Activated T-helper 9 cell treated with anti-CD3 and anti-CD28 coated beads, Interleukin-2, amount 50 U/mL, for 16 hours (primary cell): ENCODE data around the gene SCT.
A peak's percentile ranks its signal among the peaks of the same experiment; 100 is the strongest.

ENCODE experiments used
- DNase-seq: peaks from one replicate; pipeline ENCODE4 v3.0.0-alpha.2; 2020; ENCODE audit warnings: low read depth

SCT gene

DNA sequence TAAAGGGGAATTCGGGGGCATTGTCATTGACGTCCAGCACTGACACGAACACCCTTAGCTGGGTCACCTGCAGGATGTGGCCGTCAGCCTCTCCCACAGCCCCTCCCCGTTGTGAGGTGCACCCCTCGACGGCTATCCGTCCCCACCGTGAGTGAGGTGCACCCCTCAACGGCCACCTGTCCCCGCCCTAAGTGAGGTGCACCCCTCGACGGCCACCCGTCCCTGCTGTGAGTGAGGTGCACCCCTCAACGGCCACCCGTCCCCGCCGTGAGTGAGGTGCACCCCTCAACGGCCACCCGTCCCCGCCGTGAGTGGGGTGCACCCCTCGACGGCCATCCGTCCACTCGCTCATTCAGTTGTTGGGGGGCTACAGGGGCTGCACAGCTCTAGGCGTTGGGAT is 5.1 kb downstream of the SCT start:
- no peak for DNase-seq

DNA sequence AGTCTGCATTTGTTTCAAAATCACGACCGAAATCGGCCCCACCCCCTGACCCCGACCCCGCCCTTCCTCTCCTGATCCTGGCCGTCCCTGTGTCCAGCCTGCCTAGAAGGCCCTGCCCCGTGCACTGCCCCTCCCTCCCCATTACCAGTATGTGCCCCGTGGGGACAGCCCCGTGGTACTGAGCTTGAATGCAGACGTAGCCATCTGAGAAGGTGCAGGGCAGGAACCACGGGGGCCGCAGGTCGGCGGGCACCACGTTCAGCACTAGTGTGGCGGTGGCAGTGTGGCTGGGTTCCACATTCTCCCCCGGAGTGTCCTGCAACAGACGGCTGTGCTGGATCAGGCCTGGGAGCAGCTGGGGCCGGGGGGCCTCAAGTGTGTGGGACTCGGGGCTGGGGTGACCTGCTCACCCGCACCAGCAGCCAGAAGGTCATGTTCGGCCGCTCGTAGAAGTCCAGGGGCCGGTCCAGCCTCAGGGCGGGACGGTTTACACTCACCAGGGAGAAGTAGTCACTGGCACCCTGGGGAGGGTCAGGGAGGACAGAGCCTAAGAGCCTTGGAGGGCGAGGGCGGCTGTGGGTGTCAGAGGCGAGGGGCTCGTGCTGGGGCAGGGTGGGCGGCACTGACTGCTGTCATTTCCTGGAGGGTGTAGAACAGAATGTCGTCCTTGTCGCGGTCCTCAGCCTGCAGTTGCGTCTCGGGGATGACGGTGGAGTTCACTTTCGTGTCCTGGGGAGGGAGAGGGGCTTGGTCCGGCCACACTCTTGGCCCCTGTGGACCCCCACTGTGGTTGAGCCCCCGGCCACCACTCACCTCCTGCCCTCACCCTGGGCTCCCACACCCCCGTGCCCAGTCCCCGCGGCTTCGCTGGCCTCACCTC is 5.8 kb downstream of the SCT start:
- DNase-seq = no peak

DNA sequence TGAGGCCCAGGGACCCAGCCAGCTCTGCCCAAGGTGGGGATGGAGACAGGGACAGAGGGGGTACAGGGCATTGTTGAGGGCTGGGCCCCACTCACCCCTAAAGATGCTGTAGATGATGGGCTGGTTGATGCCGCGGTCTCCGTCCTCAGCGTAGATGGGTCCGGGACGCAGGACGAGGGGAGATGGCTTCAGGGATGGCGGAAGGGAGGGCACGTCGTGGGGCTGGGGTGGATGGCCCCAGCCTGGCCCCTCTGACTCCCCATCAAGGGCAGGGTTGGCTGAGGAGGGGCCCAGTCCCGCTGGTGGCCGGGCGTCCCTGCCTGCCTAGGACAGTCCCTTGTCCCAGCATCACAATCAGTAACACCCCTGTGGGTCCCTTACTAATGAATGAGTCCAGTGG is 6.8 kb downstream of the SCT start:
- no peak for DNase-seq

DNA sequence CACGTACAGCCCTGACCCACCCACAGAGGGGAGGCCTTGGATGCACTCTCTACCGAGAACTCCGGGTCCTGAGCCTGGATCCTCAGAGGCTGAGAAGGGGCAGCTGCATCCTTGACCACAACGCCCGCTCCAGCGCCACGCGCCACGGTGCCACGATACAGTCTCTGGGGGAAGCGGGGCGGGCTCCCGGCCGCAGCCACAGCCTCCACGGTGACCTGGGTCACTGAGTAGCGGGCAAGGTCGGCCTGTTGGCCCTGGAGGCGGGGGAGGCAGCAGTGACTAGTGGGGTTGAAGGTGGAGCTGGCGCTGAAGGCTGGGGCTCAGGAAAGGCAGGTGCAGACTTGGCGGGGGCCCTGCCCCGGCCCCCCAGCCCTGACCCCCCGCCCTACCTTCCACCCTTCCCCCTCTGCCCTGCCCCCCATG is 7.3 kb downstream of the SCT start:
- DNase-seq = no peak

DNA sequence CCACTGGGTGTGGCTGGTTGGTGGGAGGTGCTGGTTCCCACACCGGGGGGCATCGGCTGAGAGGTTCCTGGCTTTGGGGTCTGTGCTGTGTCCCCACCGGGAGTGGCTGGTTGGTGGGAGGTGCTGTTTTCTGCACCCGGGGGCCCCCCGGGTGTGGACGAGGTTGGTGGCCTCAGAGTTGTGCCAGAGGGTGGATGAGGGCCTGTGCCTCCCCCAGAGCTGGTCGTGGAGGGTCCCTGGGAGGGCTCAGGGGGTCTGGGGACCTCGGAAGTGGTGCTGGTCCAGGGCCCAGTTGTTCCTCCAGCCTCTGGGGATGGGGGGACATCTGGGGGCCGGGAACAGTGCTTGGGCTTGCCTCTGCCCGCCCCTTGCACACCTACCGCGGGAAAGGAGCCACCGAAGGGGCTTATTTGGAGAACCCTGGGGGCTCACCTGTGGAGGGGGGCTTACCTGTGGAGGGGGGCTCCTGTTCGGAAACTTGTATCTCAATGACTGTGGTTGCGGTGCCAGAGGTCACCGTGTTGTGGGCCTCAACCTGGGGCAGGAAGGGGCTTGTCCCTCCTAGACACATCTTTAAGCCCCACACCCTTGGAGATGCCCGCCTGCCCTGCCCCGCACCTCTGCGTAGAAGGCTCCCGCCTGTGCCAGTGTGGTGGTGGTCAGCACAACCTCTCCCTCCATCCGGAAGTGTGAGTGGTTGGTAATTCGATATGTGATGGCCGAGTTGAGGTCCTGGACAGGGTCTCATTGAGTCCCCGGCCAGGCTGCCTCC is 7.9 kb downstream of the SCT start:
- no peak for DNase-seq

DNA sequence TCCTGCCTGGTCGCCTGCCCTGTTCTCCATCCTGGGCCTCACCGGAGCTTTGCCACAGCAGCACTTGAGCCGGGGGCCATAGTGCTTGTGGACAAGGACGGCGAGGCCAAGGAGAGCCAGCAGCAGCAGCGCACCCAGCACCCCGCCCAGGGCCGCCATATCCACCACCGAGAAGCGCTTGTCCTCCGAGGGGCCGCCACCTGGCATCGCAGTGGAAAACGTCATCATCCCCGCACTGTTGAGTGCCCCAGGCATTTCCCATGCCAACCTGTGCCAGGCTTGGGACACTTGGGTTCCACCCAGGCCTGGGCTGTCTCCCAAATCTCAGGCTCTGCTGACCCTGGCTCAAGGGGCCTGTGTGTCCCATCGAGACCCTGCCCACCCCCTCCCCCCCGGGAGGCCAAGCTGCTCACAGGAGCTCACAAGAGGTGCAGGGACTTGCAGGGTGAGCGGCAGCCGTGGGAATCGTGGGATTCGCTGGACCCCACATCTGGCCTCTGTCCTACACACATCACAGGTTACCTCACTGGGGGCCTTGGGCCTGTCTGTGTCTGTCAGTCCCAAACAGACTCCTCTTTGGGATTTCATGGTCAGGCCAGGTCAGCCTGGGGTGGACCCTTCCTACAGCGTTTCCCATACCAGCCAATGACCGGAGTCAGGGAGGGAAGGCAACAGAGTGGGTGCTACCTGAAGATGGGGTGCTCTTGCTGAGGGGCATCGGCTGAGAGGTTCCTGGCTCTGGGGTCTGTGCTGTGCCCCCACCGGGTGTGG is 8.9 kb downstream of the SCT start:
- DNase-seq = no peak

DNA sequence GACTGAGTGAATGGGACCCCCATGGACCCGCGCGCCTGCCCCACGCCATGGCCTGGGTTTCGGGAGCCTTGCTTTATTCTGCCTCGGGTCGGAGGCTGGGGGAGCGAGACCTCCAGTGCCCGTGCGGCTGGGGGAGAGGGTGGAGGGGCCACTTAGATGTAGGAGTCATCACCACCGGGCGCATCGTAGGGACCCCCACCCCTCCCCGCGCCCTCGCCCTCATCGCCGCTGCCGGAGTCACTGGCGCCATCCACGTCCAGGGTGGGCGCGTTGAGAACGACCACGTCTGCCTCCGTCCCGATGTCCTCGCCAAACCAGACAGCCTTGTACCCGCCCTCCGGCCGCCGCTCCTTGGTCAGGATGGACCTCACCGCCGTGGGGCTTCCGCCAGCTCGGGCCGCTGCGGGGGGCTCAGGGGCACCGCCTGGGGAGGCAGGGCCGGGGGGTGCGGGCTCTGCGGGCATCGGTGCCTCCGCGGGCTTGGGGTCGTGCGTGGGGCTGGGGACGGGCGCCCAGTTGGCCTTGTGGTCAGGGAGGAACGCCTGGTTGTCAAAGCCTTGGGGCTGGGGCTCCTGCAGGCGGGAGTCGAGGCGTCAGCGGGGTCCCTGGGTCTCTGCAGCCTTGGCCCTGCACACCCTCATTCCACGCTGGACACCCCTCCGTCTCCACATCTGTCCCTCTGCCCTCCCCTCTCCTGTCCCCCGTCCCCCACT is 9.6 kb downstream of the SCT start:
- no peak for DNase-seq

DNA sequence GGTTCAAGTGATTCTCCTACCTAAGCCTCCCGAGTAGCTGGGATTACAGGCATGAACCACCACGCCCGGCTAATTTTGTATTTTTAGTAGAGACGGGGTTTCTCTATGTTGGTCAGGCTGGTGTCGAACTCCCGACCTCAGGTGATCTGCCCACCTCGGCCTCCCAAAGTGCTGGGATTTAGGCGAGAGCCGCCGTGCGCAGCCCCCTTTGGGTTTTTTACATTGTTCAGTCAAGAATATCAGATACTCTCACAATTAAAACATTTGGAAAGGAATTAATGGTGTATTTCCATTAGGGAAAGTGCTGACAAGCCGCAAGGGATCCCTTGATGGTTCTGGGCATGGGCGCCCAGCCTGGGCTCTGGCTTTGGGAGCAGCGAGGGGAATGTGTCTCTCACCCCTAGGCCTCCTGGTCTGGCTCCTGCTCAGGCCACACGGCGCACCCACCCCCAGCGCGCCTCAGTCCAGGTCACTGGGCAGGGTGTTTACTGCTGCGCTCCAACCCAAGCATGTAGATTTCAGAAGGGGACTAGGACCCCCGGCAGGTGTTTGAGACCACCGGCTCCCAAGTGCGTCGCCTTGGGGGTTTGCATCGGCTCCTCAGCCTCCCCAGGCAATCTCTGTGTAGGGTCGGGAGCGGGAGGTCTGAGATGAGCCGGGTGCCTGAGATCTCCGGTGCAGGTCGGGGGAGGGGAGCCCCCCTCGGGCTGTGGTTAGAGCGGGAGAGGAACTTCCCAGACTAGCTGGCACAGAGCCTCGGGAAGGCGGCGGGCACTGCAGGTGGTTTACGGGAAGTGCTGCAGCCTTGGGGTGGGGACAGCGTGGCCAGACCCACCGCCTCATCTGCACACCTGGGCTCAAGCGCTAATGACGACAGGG is 10.4 kb downstream of the SCT start:
- DNase-seq = no peak

DNA sequence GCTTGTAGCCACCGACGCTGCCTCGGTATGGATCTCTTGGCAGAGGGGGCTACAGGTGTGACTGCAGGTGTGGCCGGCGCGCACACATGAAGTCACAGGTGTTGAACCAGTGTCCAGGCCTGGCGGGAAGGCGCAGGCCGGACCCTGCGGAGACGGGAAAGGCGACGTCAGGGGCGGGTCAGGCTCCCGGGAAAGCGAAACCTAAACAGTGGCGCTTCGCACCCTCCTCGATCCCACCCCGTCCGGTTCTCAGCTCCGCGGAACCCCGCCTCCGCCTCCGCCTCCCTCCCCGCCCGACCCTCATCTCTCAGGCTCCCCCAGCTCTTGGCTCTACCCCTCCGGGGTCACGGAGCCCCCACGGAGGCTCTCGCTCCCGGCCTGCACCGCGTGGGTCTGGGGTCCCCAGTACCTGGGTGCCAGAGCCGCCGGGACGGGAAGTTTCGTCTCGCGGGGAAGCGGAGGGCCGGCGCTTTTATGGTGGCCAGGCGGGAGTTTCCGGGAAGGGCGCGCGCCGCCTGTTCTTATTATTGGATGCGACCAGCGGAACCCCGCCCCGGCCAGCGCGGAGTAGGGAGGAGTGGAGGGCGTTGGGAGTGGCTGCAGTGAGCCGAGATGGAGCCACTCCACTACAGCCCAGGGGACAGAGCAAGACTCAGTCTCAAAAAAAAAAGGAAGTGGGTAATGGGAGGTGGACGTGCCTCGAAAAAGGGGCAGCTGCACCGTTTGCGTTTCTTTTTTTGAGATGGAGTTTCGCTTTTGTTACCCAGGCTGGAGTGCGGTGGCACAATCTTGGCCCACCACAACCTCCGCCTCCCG is 11.3 kb downstream of the SCT start, which contains the start of gene IRF7:
Gene IRF7, minus strand, starts transcription at position 447 of the 816 bp plus-strand sequence. CDS start 586 bp downstream, outside the sequence.
- DNase-seq = peak; percentile 78

DNA sequence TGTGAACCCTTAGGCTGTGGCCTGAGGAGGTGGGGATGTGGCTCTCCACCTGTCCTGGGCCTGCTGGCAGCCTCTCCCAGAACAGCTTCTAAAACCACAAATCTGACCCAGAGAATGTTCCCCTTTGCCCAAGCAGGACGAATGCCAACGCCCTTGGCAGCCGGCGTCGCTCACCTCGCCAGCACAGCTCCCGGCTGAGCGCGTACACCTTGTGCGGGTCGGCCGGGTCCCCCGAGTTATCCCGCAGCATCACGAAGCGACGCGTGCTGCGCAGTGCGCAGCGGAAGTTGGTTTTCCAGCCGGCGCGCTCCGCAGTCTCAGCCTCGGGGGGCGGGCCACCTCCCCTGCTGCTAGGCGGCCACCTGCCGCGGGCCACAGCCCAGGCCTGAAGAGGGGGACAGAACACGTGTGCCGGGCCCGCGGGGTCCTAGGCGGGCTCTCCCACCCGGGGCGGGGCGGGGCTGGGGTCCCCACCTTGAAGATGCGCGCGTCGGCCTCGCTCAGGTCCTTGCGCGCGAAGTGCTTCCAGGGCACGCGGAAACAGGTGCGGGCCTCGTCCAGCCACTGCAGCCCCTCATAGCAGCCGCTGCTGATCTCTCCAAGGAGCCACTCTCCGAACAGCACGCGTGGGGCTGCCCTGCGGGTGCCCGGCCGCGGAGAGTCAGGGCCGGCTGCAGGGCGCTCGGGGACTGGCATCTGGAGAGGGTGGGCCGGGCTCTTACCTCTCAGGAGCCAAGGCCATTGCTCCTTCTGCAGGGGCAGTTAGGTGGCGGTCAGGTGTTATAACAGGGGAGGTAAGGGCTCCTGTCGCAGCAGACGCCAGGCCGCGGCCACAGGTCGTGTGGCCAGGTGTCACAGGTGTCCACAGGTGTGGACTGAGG is 12.1 kb downstream of the SCT start:
- no peak for DNase-seq

DNA sequence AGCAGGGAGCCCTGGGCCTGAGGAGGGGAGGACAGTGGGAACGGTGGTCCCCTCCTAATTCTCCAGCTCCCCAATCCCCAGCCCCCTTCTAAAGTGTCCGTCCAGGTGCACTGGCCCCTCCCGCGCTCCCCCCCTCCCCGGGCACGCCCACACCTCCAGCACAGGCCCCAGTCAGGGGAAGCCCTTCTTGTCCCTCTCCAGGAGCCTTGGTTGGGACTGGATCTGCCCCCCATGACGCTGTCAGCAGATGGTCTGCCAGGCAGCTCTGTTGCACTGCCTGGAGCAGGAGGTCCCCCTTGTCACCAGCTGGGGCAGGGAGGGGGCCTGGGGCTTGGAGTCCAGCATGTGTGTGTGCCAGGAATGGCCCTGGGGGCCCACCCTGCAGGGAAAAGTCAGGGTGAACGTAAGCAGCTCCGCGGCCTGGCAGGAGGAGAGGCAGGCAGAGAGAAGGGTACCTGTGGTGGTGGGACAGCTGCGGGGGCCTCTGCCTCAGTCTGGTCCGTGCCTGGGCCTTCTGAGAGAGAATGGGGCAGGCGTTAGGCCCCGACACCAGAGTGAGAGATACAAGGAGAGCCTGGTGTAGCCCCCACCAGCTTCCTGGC is 12.9 kb downstream of the SCT start:
- no peak for DNase-seq

DNA sequence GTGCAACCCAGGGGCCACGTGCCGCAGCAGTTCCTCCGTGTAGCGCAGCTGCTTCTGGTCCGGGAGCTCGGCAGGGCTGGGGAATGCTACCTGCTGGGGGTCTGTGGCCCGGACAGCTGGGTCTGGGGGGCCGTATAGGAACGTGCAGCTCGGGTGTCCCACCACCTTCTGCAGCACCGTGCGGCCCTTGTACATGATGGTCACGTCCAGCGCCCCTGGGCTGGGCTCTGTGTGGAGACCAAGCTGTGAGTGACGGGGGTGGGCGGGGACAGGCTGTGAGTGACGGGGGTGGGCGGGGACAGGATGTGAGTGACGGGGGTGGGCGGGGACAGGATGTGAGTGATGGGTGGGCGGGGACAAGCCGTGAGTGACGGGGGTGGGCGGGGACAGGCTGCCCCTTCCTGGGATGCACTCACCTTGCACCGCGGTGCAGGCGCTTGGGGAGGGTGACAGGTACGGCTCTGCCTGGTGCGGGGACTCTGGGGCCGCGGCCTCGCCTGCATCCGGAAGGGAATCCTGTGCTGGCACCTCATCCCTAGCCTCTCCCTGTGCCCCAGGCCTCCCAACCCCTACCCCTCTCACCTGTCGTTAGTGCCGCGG is 13.5 kb downstream of the SCT start:
- DNase-seq = peak; percentile 79

DNA sequence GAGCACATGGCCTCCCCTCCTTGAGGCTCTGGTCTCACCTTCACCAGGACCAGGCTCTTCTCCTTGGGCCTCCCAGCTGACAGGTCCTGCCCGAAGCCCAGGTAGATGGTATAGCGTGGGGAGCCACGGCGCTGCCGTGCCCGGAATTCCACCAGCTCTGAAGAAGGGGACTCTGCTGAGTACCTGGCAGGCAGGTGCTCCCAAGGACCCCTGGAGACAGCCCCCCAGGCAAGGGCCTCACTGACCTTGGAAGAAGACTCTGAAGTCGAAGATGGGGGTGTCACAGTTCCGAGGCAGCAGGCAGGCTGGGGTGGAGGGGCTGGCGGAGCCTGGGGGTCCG is 14.1 kb downstream of the SCT start:
- no peak for DNase-seq

DNA sequence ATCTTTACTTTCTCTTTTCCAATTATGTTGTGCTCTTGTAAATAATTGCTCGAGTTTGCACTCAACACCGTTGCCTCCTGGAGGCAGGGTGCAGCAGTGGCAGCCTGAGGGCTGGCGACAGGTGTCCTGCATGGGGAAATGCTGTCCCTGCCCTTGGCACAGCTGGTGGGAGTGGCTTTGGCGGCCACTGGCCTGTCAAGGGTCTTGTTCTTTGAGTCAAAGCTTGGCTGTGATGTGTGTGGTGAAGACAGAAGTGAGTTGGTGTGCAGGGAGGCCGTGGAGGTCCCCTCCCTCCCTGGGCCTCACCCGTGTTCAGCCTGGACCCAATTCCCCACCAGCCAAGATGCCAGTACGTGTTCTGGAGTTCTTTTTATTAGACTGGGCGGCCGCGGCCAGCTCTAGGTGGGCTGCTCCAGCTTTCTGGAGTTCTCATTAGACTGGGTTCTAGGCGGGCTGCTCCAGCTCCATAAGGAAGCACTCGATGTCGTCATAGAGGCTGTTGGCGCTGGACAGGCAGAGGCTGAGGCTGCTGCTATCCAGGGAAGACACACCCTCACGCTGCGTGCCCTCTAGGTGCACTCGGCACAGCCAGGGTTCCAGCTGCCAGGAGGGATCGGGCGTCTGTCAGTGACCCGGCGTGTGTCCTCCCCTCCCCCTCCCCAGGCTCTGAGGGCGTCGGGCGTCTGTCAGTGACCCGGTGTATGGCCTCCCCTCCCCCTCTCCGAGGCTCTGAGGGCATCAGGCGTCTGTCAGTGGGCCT is 14.6 kb downstream of the SCT start:
- no peak for DNase-seq

DNA sequence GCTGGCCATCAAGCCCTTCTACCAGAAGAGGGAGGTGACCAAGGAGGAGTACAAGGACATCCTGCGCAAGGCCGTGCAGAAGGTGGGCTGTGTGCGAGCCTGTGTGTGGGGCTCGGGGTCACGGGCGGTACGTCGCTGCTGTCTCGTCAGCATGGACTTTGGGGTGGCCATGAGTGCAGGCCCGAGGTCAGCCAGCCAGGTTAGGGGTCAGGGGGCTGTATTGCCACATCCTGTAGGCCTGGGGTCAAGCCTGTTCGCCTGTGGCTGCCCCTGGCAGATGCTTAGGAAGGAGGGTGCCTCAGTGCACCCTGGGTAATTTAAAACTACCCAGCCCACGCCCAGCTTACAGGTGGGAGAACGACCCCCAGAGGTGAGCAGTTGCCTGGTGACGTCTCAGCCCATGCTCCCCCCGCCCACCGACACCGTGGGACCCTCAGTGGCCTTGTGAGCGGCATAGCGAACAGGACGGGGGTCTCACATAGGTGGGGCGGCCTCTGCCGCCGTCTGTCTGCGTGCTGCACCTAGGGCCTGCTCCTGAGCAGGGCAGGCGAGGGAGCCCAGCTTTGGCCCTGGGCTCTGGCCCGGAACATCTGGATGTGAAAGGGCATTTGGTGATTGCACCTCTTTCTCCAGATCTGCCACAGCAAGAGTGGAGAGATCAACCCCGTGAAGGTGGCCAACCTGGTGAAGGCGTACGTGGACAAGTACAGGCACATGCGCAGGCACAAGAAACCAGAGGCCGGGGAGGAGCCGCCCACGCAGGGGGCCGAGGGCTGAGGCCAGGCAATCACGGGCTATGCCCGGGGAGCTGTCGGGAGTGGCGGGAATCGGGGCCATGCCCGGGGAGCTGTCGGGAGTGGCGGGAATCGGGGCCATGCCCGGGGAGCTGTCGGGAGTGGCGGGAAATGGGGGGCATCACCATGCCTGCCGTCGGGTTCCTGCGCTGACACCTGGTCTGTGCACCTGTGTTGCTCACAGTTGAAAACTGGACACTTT is 15.7 kb downstream of the SCT start:
- DNase-seq = no peak

DNA sequence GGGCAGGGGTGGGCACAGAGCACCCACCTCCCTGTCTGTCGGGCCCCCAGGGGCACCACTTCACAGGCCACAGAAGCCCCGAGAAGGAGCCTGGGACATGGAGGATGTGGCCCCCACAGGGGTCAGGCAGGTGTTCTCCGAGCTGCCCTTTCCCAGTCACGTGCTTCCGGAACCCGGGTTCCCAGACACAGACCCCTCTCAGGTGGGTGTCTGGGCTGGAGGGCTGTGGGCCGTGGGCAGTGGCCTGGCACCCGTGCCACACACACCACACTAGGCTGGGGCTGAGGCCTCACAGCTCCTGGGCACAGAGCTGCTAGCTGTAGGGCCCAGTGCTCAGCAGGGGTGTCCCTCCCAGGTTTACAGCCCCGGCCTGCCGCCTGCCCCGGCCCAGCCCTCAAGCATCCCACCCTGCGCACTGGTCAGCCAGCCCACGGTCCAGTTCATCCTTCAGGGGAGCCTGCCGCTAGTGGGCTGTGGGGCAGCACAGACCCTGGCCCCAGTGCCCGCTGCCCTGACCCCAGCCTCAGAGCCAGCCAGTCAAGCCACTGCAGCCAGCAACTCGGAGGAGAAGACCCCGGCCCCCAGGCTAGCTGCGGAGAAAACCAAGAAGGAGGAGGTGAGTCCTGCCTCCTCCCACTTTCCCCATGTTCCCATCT is 16.7 kb downstream of the SCT start:
- no peak for DNase-seq
